Panc1 (cell line): ENCODE data around the gene SF3B6. TPM values are rescaled to one million over a fixed set of nuclear protein-coding genes. Genes with fewer than 3 reads are reported as not detected.

Source experiments
- ATAC-seq: fragments of 200-7000 bp; cut with Tn5 transposase; 2 replicates; pipeline ENCODE4 v1.9.1; 2020; ENCODE audit warnings: mild to moderate bottlenecking, moderate library complexity
- BruUV-seq: library from RNA; stranded (reverse); fragments of 400-500 nt; replicated peaks from 2 replicates; lab custom pipeline; 2021; lab: Mats Ljungman, UMichigan
- CTCF ChIA-PET: fragments of 300-600 bp; sonication (Branson Sonifier 250); formaldehyde crosslinking; loops from one replicate; lab custom pipeline; 2022; ENCODE audit warnings: antibody characterized with exemption; lab: Charles Lee
- POLR2A ChIA-PET: fragments of 300-600 bp; sonication (Branson Sonifier 250); formaldehyde crosslinking; loops from one replicate; lab custom pipeline; 2022; ENCODE audit warnings: antibody characterized with exemption; lab: Charles Lee
- DNase-seq: peaks from one replicate; pipeline ENCODE4 v3.0.0-alpha.2; 2010; ENCODE audit warnings: low read depth, low spot score
- H3K27ac ChIP-seq: 2 replicates; pipeline ENCODE4 v1.5.1; 2011; ENCODE audit warnings: mild to moderate bottlenecking, low read length, inconsistent platforms
- H3K27me3 ChIP-seq: fragments of 200-500 bp; sonication (Bioruptor generic); 2 replicates; pipeline ENCODE4 v1.6.0; 2014; ENCODE audit warnings: low read length, inconsistent platforms; ENCODE audit not compliant: control insufficient read depth, insufficient read depth
- H3K36me3 ChIP-seq: fragments of 200-500 bp; sonication (Bioruptor generic); 2 replicates; pipeline ENCODE4 v1.5.1; 2014; ENCODE audit warnings: inconsistent platforms, mild to moderate bottlenecking, low read length, moderate library complexity; ENCODE audit not compliant: control insufficient read depth, insufficient read depth
- H3K4me1 ChIP-seq: 2 replicates; pipeline ENCODE4 v1.5.1; 2011; ENCODE audit warnings: inconsistent platforms, mild to moderate bottlenecking, low read length, moderate library complexity; ENCODE audit not compliant: control insufficient read depth, insufficient read depth
- H3K4me3 ChIP-seq, 2 experiments: 2 replicates each; pipeline ENCODE4 v1.5.1; 2011 to 2012; ENCODE audit warnings: low read depth in 2 of 2, low read length in 2 of 2, mild to moderate bottlenecking in 2 of 2, inconsistent platforms in 1 of 2, moderate library complexity in 1 of 2
- H3K9me3 ChIP-seq: fragments of 200-500 bp; sonication (Bioruptor generic); 2 replicates; pipeline ENCODE4 v1.5.1; 2014; ENCODE audit warnings: low read depth, mild to moderate bottlenecking, inconsistent platforms, low read length, moderate library complexity; ENCODE audit not compliant: control insufficient read depth, insufficient read depth
- POLR2AphosphoS5 ChIP-seq: IDR thresholded peaks from 2 replicates; pipeline ENCODE4 v1.6.1; 2012; ENCODE audit warnings: mild to moderate bottlenecking, low read depth, low read length, moderate library complexity
- REST ChIP-seq, 2 experiments: IDR thresholded peaks; 2 replicates each; pipeline ENCODE4 v1.6.1; 2011 to 2012; ENCODE audit warnings: low read depth in 2 of 2, control low read depth in 1 of 2, low read length in 1 of 2, mild to moderate bottlenecking in 1 of 2, moderate library complexity in 1 of 2; ENCODE audit not compliant: insufficient read depth in 1 of 2
- SIN3A ChIP-seq: IDR thresholded peaks from 2 replicates; pipeline ENCODE4 v1.6.1; 2012; ENCODE audit warnings: low read depth, mild to moderate bottlenecking, low read length, moderate library complexity, borderline replicate concordance; ENCODE audit not compliant: insufficient read depth
- TCF7L2 ChIP-seq: IDR thresholded peaks from 2 replicates; pipeline ENCODE4 v1.6.1; 2011; ENCODE audit warnings: mild to moderate bottlenecking, low read depth, low read length, inconsistent platforms
- in situ Hi-C: cut with HindIII; loops from 2 replicates; pipeline ENCODE4 v1.10.0; 2016; ENCODE audit warnings: low sequenced_read_pairs, low pct_unique_long_range_greater_than_20kb
- intact Hi-C: fragments of 100-400 bp; cut with micrococcal nuclease; formaldehyde crosslinking; loops from one replicate; pipeline ENCODE4 v1.10.0; 2022; ENCODE audit not compliant: unreplicated experiment
- total RNA-seq: library from RNA; stranded (reverse); gene quantifications from one replicate; pipeline ENCODE4 v1.2.1, GENCODE V29; 2021; ENCODE audit not compliant: unreplicated experiment
- TF ChIP-seq, protein P1 (sequence below): fragments of 450-650 bp; IDR thresholded peaks from 2 replicates; pipeline ENCODE4 v1.5.1; 2017; ENCODE audit warnings: mild to moderate bottlenecking

Gene SF3B6
- total RNA-seq, 1 experiment from 2014 or later, result 129 TPM

DNA sequence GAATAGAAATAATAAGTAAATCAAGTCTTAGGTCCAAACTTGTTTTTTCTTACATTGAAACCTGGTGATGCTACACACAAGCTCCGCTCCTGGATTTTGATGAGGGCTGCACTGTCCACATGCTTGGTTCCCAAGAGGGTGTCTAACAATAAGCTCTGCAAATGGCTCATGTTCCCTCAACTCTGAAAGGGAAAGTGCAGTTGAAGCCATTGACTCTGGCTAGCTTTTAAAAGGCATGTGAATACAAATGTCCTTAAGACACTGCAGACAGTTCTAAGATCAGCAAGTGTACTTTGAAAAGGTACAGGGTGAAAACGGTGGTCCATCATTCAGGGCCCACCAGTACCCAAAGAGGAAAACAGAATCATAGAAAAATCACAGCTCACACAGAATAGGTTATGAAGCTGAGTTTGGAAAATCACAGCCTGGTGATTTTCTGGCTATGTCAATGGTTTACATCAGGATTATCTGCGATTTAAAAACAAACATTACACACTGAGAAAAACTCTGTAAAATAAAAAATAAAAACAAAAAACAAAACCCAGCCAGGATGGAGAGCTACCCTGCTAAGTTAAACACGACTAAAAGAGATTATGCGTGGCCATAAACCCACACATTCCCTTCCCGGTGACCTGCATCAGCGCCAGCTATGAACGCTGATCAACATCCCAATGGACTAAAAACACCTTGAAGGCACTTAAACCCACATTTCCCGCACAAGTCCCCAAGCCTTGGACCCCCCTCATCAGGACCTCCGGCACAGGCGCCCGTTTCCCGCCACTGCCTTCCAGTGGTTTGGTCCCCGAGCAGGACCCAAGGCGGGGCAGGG lies 46.5 kb upstream of the SF3B6 start:
- CTCF ChIA-PET, result no interaction called here
- TSS peak; percentile 94 for BruUV-seq
- in situ Hi-C loops, result no loop called here

GRCh38 chr2:24121469-24121868 lies 45.3 kb upstream of the SF3B6 start:
- DNase-seq, result no peak
- ChIA-PET CTCF (no interaction called here), POLR2A (no interaction called here)
- Histone ChIP-seq H3K4me1 (peaks cover 12% of the 10 kb centered on the region), H3K36me3 (no peaks in the 10 kb centered on the region), H3K27ac (no peak overlapping the region), H3K4me3 (no peak overlapping the region), H3K27me3 (no peaks in the 10 kb centered on the region), H3K9me3 (no peaks in the 10 kb centered on the region)
- in situ Hi-C loops (no loop called here), intact Hi-C loops (no loop called here)
- no peak for TF ChIP-seq TCF7L2
- TF ChIP-seq SIN3A, result no peak
- TF ChIP-seq, protein P1, sequence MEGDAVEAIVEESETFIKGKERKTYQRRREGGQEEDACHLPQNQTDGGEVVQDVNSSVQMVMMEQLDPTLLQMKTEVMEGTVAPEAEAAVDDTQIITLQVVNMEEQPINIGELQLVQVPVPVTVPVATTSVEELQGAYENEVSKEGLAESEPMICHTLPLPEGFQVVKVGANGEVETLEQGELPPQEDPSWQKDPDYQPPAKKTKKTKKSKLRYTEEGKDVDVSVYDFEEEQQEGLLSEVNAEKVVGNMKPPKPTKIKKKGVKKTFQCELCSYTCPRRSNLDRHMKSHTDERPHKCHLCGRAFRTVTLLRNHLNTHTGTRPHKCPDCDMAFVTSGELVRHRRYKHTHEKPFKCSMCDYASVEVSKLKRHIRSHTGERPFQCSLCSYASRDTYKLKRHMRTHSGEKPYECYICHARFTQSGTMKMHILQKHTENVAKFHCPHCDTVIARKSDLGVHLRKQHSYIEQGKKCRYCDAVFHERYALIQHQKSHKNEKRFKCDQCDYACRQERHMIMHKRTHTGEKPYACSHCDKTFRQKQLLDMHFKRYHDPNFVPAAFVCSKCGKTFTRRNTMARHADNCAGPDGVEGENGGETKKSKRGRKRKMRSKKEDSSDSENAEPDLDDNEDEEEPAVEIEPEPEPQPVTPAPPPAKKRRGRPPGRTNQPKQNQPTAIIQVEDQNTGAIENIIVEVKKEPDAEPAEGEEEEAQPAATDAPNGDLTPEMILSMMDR, result no peak
- no peak for TF ChIP-seq POLR2AphosphoS5
- no peak for TF ChIP-seq REST (IDR thresholded peaks at IDR 0.05; ENCODE audit: insufficient read depth in 1 of 2, low read depth in 2 of 2, low read length in 1 of 2)
- BruUV-seq, result no TSS peak
- ATAC-seq, result no peak

More for the DNA sequence above, 46.5 kb upstream of the SF3B6 start:
- TF ChIP-seq, protein P1, result no peak
- TF ChIP-seq REST (IDR thresholded peaks at IDR 0.05; ENCODE audit: insufficient read depth in 1 of 2, low read depth in 2 of 2, low read length in 1 of 2), result no peak
- no peak for TF ChIP-seq TCF7L2
- no peak for TF ChIP-seq POLR2AphosphoS5
- TF ChIP-seq SIN3A, result no peak
- H3K27me3 ChIP-seq, result no peaks in the 10 kb centered on the region
- intact Hi-C loops, result no loop called here
- H3K4me1 ChIP-seq, result peaks cover 12% of the 10 kb centered on the region
- H3K9me3 ChIP-seq, result no peaks in the 10 kb centered on the region
- no peaks in the 10 kb centered on the region for H3K36me3 ChIP-seq
- POLR2A ChIA-PET, result interaction anchor here (0.7 kb wide), 1 partner anchor 57 kb away, joined by 4 read pairs; no protein-coding TSS in a partner anchor
- peak overlapping the region; percentile 82 to 95 for H3K4me3 ChIP-seq
- peak overlapping the region; percentile 97 for H3K27ac ChIP-seq
- ATAC-seq, result no peak
- no peak for DNase-seq
